Stomach smooth muscle (tissue), 2 donors: ENCODE data around the gene LRIG3.

Experiments used
- H3K27ac ChIP-seq: one replicate; pipeline ENCODE4 v1.7.0; 2013; ENCODE audit warnings: mild to moderate bottlenecking, low read length, inconsistent platforms
- H3K27me3 ChIP-seq, 2 donors: one replicate each; pipeline ENCODE4 v1.7.0; 2013; ENCODE audit warnings: low read length in 2 of 2; ENCODE audit not compliant: insufficient read depth in 2 of 2, control insufficient read depth in 1 of 2
- H3K36me3 ChIP-seq, 2 donors: one replicate each; pipeline ENCODE4 v1.7.0; 2013; ENCODE audit warnings: low read length in 2 of 2; ENCODE audit not compliant: control insufficient read depth in 2 of 2, insufficient read depth in 2 of 2
- H3K4me1 ChIP-seq: one replicate; pipeline ENCODE4 v1.7.0; 2013; ENCODE audit warnings: low read length; ENCODE audit not compliant: control insufficient read depth, insufficient read depth
- H3K4me3 ChIP-seq, 2 donors: one replicate each; pipeline ENCODE4 v1.7.0; 2013; ENCODE audit warnings: low read length in 2 of 2
- H3K9ac ChIP-seq, 2 donors: one replicate each; pipeline ENCODE4 v1.7.0; 2013; ENCODE audit warnings: low read length in 2 of 2, mild to moderate bottlenecking in 1 of 2
- H3K9me3 ChIP-seq, 2 donors: one replicate each; pipeline ENCODE4 v1.7.0; 2013; ENCODE audit warnings: low read length in 2 of 2; ENCODE audit not compliant: control insufficient read depth in 2 of 2
- donor health status: healthy.
- donor health status: Pancreatic carcinoma.

LRIG3 gene

GRCh38 chr12:58920102-58920960 is at the start of gene LRIG3:
TSS of gene LRIG3 (minus strand) at chr12:58920504. CDS start at chr12:58920235, 269 bp downstream.
- Histone ChIP-seq H3K4me3 (peak within 1 kb of the TSS; percentile 76 to 95), H3K4me1 (peaks cover 2% of the 10 kb centered on the region), H3K36me3 (no peaks in the 10 kb centered on the region), H3K27ac (peak within 1 kb of the TSS; percentile 90), H3K9ac (peak within 1 kb of the TSS; percentile 78 to 91), H3K9me3 (no peaks in the 10 kb centered on the region), H3K27me3 (no peaks in the 10 kb centered on the region)

- H3K4me3 ChIP-seq = no peak overlapping the region
- H3K9me3 ChIP-seq = no peaks in the 10 kb centered on the region
- H3K27ac ChIP-seq = no peak overlapping the region
- no peaks in the 10 kb centered on the region for H3K36me3 ChIP-seq
- no peak overlapping the region for H3K9ac ChIP-seq
- H3K27me3 ChIP-seq = no peaks in the 10 kb centered on the region
- no peaks in the 10 kb centered on the region for H3K4me1 ChIP-seq
Observed at GRCh38 chr12:58969237-58969636, 48.9 kb upstream of the LRIG3 start.

GRCh38 chr12:58967561-58967960 is 47.3 kb upstream of the LRIG3 start:
- Histone ChIP-seq H3K36me3 (no peaks in the 10 kb centered on the region), H3K27ac (no peak overlapping the region)

GRCh38 chr12:58966939-58967338 is 46.6 kb upstream of the LRIG3 start:
- Histone ChIP-seq H3K4me1 (no peaks in the 10 kb centered on the region), H3K4me3 (no peak overlapping the region), H3K9me3 (no peaks in the 10 kb centered on the region), H3K9ac (no peak overlapping the region), H3K36me3 (no peaks in the 10 kb centered on the region), H3K27ac (no peak overlapping the region), H3K27me3 (no peaks in the 10 kb centered on the region)

More at GRCh38 chr12:58967561-58967960, 47.3 kb upstream of the LRIG3 start:
- Histone ChIP-seq H3K27me3 (no peaks in the 10 kb centered on the region), H3K9me3 (no peaks in the 10 kb centered on the region), H3K4me1 (no peaks in the 10 kb centered on the region), H3K9ac (no peak overlapping the region), H3K4me3 (no peak overlapping the region)

GRCh38 chr12:58965568-58965967 is 45.3 kb upstream of the LRIG3 start:
- Histone ChIP-seq H3K4me3 (no peak overlapping the region), H3K4me1 (no peaks in the 10 kb centered on the region), H3K9ac (no peak overlapping the region), H3K27me3 (no peaks in the 10 kb centered on the region), H3K27ac (no peak overlapping the region), H3K36me3 (no peaks in the 10 kb centered on the region), H3K9me3 (no peaks in the 10 kb centered on the region)

- Histone ChIP-seq H3K4me1 (no peaks in the 10 kb centered on the region), H3K9ac (no peak overlapping the region), H3K27ac (no peak overlapping the region), H3K27me3 (no peaks in the 10 kb centered on the region), H3K4me3 (no peak overlapping the region), H3K9me3 (no peaks in the 10 kb centered on the region), H3K36me3 (no peaks in the 10 kb centered on the region)
Observed at GRCh38 chr12:58963844-58964243, 43.5 kb upstream of the LRIG3 start.

- Histone ChIP-seq H3K27ac (no peak overlapping the region), H3K4me3 (no peak overlapping the region), H3K36me3 (no peaks in the 10 kb centered on the region), H3K4me1 (no peaks in the 10 kb centered on the region), H3K9ac (no peak overlapping the region), H3K27me3 (no peaks in the 10 kb centered on the region), H3K9me3 (no peaks in the 10 kb centered on the region)
Observed at GRCh38 chr12:58961906-58962305, 41.6 kb upstream of the LRIG3 start.

GRCh38 chr12:58961166-58961565 is 40.9 kb upstream of the LRIG3 start:
- Histone ChIP-seq H3K9me3 (no peaks in the 10 kb centered on the region), H3K4me1 (no peaks in the 10 kb centered on the region), H3K36me3 (no peaks in the 10 kb centered on the region), H3K9ac (no peak overlapping the region), H3K27ac (no peak overlapping the region), H3K27me3 (no peaks in the 10 kb centered on the region), H3K4me3 (no peak overlapping the region)

GRCh38 chr12:58959639-58960300 is 39.5 kb upstream of the LRIG3 start:
- no peak overlapping the region for H3K9ac ChIP-seq
- no peaks in the 10 kb centered on the region for H3K27me3 ChIP-seq
- H3K4me3 ChIP-seq = no peak overlapping the region
- H3K27ac ChIP-seq = no peak overlapping the region
- H3K36me3 ChIP-seq = no peaks in the 10 kb centered on the region
- no peaks in the 10 kb centered on the region for H3K9me3 ChIP-seq
- no peaks in the 10 kb centered on the region for H3K4me1 ChIP-seq

- no peak overlapping the region for H3K4me3 ChIP-seq
- no peaks in the 10 kb centered on the region for H3K27me3 ChIP-seq
- no peaks in the 10 kb centered on the region for H3K9me3 ChIP-seq
- no peaks in the 10 kb centered on the region for H3K36me3 ChIP-seq
- no peak overlapping the region for H3K27ac ChIP-seq
- no peaks in the 10 kb centered on the region for H3K4me1 ChIP-seq
- H3K9ac ChIP-seq = no peak overlapping the region
Observed at GRCh38 chr12:58957298-58957697, 37.0 kb upstream of the LRIG3 start.

GRCh38 chr12:58955849-58956248 is 35.5 kb upstream of the LRIG3 start:
- Histone ChIP-seq H3K4me1 (no peaks in the 10 kb centered on the region), H3K27me3 (no peaks in the 10 kb centered on the region), H3K9ac (no peak overlapping the region), H3K27ac (no peak overlapping the region), H3K4me3 (no peak overlapping the region), H3K9me3 (no peaks in the 10 kb centered on the region), H3K36me3 (no peaks in the 10 kb centered on the region)
